HepG2 (cell line): ENCODE results near the gene FALEC. TPM values are rescaled to one million over a fixed set of nuclear protein-coding genes. Genes with fewer than 3 reads are reported as not detected.

ENCODE experiments used
- MAFK ChIP-seq, 2 experiments: IDR thresholded peaks in 1 of 2; conservative IDR thresholded peaks in 1 of 2; 2 replicates each; pipeline ENCODE4 v1.6.1; 2011; ENCODE audit warnings: improper control_type of control experiment in 2 of 2, low read length in 2 of 2
- MTF1 ChIP-seq: sonication (generic); formaldehyde crosslinking; IDR thresholded peaks from 2 replicates; pipeline ENCODE4 v1.5.0; 2020; ENCODE audit warnings: missing genetic modification reagents
- polyA plus RNA-seq, 8 experiments: library from polyadenylated mRNA; depleted of rRNA in 3 of 8; stranded (reverse) in 7 of 8; unstranded in 1 of 8; fragments of >200 nt; fragmentation: Illumina TruSeq in 4 of 8; extraction: Trizol in 4 of 8; gene quantifications; 2 replicates each; pipeline versions ENCODE4 v1.2.1 to v1.2.3, GENCODE V29; 2011 to 2016; ENCODE audit warnings: low read depth in 4 of 8, missing spikeins in 1 of 8, mixed read lengths in 1 of 8; ENCODE audit not compliant: insufficient read depth in 1 of 8
- total RNA-seq, 5 experiments: library from RNA; depleted of rRNA; stranded (reverse); fragments of >200 nt; fragmentation: Illumina TruSeq; extraction: Trizol; gene quantifications; 2 replicates each; pipeline ENCODE4 v1.2.3, GENCODE V29; 2016; ENCODE audit warnings: low read depth in 1 of 5
- TF ChIP-seq, protein P1 (sequence below): sonication (generic); formaldehyde crosslinking; IDR thresholded peaks from 2 replicates; pipeline ENCODE4 v1.4.0; 2020; ENCODE audit warnings: mild to moderate bottlenecking, missing genetic modification reagents

FALEC gene
- total and polyA plus RNA-seq, 2 of the 13 experiments (the other 11 are each of a cell fraction or from before 2014, with no cell fraction given): 0.33 to 0.71 TPM

DNA sequence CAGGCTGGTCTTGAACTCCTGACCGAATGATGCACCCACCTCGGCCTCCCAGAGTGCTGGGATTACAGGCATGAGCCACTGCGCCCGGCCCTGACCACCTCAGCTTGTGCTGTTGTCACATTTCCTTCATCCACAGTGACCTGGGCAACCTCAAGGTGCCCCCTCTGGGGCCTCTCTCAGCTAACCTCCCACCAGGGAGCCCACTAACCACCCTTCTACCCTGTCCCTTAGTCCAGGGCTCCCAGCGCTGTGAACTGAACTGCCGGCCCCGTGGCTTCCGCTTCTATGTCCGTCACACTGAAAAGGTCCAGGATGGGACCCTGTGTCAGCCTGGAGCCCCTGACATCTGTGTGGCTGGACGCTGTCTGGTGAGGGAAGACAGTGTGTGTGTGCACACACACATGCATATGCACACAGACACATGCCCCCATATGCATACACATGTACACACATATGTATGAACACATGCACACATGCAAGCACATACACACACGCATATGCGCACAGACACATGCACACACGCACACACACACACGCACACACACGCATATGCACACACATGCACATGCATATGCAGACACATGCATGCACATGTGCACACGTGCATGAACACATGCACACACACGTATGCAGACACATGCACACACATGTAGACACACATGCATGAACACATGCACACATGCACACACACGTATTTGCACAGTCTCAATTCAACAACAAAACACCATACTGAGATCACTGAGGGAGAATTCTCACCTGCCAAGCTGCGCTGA, 39.8 kb downstream of the FALEC start (continued):
- TF ChIP-seq, protein P1, sequence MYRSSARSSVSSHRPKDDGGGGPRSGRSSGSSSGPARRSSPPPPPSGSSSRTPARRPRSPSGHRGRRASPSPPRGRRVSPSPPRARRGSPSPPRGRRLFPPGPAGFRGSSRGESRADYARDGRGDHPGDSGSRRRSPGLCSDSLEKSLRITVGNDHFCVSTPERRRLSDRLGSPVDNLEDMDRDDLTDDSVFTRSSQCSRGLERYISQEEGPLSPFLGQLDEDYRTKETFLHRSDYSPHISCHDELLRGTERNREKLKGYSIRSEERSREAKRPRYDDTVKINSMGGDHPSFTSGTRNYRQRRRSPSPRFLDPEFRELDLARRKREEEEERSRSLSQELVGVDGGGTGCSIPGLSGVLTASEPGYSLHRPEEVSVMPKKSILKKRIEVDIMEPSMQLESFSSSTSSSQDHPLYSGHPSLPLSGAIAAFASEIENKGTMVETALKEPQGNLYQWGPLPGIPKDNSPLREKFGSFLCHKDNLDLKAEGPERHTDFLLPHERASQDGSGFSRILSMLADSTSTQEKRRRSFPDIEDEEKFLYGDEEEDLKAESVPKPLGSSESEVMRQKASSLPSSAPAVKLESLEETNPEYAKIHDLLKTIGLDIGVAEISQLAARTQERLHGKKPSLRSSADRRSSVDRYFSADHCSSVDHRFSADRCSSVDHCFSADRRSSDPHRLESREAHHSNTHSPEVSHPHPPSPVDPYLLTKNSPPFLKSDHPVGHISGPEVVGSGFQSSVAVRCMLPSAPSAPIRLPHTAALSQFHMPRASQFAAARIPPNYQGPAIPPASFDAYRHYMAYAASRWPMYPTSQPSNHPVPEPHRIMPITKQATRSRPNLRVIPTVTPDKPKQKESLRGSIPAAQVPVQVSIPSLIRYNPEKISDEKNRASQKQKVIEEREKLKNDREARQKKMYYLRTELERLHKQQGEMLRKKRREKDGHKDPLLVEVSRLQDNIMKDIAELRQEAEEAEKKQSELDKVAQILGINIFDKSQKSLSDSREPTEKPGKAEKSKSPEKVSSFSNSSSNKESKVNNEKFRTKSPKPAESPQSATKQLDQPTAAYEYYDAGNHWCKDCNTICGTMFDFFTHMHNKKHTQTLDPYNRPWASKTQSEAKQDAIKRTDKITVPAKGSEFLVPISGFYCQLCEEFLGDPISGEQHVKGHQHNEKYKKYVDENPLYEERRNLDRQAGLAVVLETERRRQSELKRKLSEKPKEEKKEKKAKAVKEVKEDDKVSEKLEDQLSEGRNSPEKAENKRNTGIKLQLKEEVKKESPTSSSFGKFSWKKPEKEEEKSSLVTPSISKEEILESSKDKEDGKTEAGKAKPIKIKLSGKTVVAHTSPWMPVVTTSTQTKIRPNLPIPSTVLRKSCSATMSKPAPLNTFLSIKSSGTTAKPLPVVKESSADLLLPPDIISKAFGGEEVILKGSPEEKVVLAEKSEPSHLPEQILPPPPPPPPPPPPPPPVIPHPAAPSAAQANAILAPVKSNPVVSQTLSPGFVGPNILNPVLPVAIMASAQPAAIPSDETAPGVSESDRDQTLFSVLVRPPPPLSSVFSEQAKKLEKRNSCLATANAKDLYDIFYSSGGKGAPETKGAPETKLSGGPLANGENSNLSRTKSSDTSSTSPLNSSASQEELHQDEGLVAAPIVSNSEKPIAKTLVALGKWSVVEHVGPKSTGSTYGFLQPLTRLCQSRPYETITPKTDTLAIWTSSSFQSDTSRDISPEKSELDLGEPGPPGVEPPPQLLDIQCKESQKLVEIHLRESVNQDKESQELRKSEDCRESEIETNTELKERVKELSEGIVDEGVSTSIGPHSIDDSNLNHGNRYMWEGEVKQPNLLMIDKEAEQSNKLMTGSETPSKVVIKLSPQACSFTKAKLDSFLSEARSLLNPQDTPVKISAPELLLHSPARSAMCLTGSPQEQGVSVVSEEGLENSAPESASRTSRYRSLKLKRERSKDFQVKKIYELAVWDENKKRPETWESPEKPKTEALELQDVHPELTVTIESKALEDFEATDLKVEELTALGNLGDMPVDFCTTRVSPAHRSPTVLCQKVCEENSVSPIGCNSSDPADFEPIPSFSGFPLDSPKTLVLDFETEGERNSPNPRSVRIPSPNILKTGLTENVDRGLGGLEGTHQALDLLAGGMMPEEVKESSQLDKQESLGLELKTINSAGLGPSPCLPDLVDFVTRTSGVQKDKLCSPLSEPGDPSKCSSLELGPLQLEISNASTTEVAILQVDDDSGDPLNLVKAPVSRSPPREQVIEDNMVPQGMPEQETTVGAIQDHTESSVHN (CRISPR knock-in tag): no peak
- TF ChIP-seq MTF1 (no peak), MAFK (conservative IDR thresholded peaks at IDR 0.05 in 1 of 2, IDR thresholded peaks at IDR 0.05 in 1 of 2; ENCODE audit: low read length in 2 of 2) (no peak)
- TF ChIP-seq, all 625 proteins: peak for 2
